Measurements from ENCODE around the gene BEGAIN.

The BEGAIN gene

GRCh38 chr14:100581228-100582145 is 5.7 kb downstream of the BEGAIN start:
- DNase-seq = no peak

- DNase-seq = no peak
Observed at GRCh38 chr14:100580316-100581227, 6.6 kb downstream of the BEGAIN start.

GRCh38 chr14:100578552-100578951 is 8.7 kb downstream of the BEGAIN start:
- no peak for DNase-seq

GRCh38 chr14:100577986-100578431 is 9.2 kb downstream of the BEGAIN start:
- no peak for DNase-seq

- no peak for DNase-seq
Observed at GRCh38 chr14:100577321-100577985, 9.8 kb downstream of the BEGAIN start.

GRCh38 chr14:100576091-100577085 is 10.8 kb downstream of the BEGAIN start:
- no peak for DNase-seq

GRCh38 chr14:100575266-100575995 is 11.8 kb downstream of the BEGAIN start:
- DNase-seq = no peak

GRCh38 chr14:100574642-100575031 is 12.6 kb downstream of the BEGAIN start:
- no peak for DNase-seq

- DNase-seq = no peak
Observed at GRCh38 chr14:100573757-100574641, 13.2 kb downstream of the BEGAIN start.

GRCh38 chr14:100573002-100573756 is 14.0 kb downstream of the BEGAIN start:
- DNase-seq = no peak

GRCh38 chr14:100572543-100572942 is 14.7 kb downstream of the BEGAIN start:
- no peak for DNase-seq

GRCh38 chr14:100571837-100572236 is 15.4 kb downstream of the BEGAIN start:
- DNase-seq = no peak

GRCh38 chr14:100570726-100571454 is 16.3 kb downstream of the BEGAIN start:
- DNase-seq = no peak

- DNase-seq = no peak
Observed at GRCh38 chr14:100569734-100570286, 17.4 kb downstream of the BEGAIN start.

- no peak for DNase-seq
Observed at GRCh38 chr14:100568998-100569733, 18.1 kb downstream of the BEGAIN start.

- DNase-seq = no peak
Observed at GRCh38 chr14:100568164-100568997, 18.8 kb downstream of the BEGAIN start.

- DNase-seq = no peak
Observed at GRCh38 chr14:100567877-100568163, 19.4 kb downstream of the BEGAIN start.

Measured in SW 1271 (cell line).